Fibroblast of lung (primary cell): ENCODE data around the gene DOCK8.

Experiments used
- EZH2 ChIP-seq: IDR thresholded peaks from 2 replicates; pipeline ENCODE4 v1.5.1; 2012; ENCODE audit warnings: low read length, control low read depth, mild to moderate bottlenecking; ENCODE audit errors: missing control alignments
- TF ChIP-seq, protein P1 (sequence below), 2 donors: IDR thresholded peaks in 1 of 2; conservative IDR thresholded peaks in 1 of 2; 1 replicate in 1 of 2; 2 replicates in 1 of 2; pipeline ENCODE4 v1.5.1; 2011 to 2012; ENCODE audit warnings: low read length in 2 of 2, control low read depth in 1 of 2, inconsistent platforms in 1 of 2, low read depth in 1 of 2, mild to moderate bottlenecking in 1 of 2

- TF ChIP-seq, protein P1, sequence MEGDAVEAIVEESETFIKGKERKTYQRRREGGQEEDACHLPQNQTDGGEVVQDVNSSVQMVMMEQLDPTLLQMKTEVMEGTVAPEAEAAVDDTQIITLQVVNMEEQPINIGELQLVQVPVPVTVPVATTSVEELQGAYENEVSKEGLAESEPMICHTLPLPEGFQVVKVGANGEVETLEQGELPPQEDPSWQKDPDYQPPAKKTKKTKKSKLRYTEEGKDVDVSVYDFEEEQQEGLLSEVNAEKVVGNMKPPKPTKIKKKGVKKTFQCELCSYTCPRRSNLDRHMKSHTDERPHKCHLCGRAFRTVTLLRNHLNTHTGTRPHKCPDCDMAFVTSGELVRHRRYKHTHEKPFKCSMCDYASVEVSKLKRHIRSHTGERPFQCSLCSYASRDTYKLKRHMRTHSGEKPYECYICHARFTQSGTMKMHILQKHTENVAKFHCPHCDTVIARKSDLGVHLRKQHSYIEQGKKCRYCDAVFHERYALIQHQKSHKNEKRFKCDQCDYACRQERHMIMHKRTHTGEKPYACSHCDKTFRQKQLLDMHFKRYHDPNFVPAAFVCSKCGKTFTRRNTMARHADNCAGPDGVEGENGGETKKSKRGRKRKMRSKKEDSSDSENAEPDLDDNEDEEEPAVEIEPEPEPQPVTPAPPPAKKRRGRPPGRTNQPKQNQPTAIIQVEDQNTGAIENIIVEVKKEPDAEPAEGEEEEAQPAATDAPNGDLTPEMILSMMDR (conservative IDR thresholded peaks at IDR 0.05 in 1 of 2, IDR thresholded peaks at IDR 0.05 in 1 of 2; ENCODE audit: low read depth in 1 of 2, low read length in 2 of 2): no peak
- no peak for TF ChIP-seq EZH2
Observed at GRCh38 chr9:341634-342421, 127.2 kb downstream of the DOCK8 start.
